GM12892 (cell line): Measurements from ENCODE around the gene LOX.

Source experiments
- POLR2A ChIP-seq: IDR thresholded peaks from 2 replicates; pipeline ENCODE4 v1.6.1; 2011; ENCODE audit warnings: low read depth, low read length, control low read depth
- POLR2AphosphoS5 ChIP-seq: IDR thresholded peaks from 2 replicates; pipeline ENCODE4 v1.6.1; 2011; ENCODE audit warnings: low read depth, low read length, control low read depth
- TAF1 ChIP-seq: IDR thresholded peaks from 2 replicates; pipeline ENCODE4 v1.6.1; 2011; ENCODE audit warnings: low read depth, mild to moderate bottlenecking, control low read depth, low read length, borderline replicate concordance

DNA sequence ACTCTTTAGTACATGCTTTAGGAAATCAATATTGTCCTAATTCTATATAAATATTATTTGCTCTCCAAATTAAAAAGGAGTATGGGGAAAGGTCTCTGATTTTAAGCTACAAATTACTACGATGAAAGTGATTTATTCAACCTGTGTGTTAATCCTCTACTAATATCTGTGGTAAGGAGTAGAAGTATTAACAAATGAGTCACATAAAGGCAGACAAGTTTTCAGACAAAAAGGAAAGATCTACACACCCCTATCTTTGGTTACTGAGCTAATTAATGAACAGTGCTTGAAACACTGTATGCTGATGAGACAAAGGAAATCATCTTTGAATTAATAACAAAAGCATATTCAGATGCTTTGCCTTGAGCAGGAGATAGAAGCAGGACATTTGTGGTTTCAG lies 15.9 kb downstream of the LOX start:
- no peak for TF ChIP-seq POLR2A
- no peak for TF ChIP-seq TAF1
- TF ChIP-seq POLR2AphosphoS5 = no peak
